Omental fat pad (tissue), 4 donors: ENCODE results near the gene LTA4H. TPM values are rescaled to one million over a fixed set of nuclear protein-coding genes. Genes with fewer than 3 reads are reported as not detected.

Experiments
- ATAC-seq: fragments of 150-250 bp; one replicate; pipeline ENCODE4 v1.9.1; 2016; ENCODE audit warnings: mild to moderate bottlenecking, moderate library complexity; ENCODE audit not compliant: low FRiP score
- DNase-seq: peaks from one replicate; pipeline ENCODE4 v3.0.0-alpha.2; 2019; ENCODE audit warnings: low spot score
- total RNA-seq, 4 donors: library from RNA; depleted of rRNA; stranded (reverse); fragments of >200 nt; gene quantifications; one replicate each; pipeline ENCODE4 v1.1.0, GENCODE V29; 2016
- TF ChIP-seq, protein P1 (sequence below), 3 donors: fragments of 450-650 bp; IDR thresholded peaks; one replicate each; pipeline ENCODE4 v1.5.1; 2016 to 2017; ENCODE audit warnings: antibody characterized with exemption in 3 of 3, mild to moderate bottlenecking in 3 of 3, moderate library complexity in 2 of 3

LTA4H gene
- total RNA-seq, 4 donors from 2014 or later: 60.8 to 77.8 (median 70.0) TPM

DNA sequence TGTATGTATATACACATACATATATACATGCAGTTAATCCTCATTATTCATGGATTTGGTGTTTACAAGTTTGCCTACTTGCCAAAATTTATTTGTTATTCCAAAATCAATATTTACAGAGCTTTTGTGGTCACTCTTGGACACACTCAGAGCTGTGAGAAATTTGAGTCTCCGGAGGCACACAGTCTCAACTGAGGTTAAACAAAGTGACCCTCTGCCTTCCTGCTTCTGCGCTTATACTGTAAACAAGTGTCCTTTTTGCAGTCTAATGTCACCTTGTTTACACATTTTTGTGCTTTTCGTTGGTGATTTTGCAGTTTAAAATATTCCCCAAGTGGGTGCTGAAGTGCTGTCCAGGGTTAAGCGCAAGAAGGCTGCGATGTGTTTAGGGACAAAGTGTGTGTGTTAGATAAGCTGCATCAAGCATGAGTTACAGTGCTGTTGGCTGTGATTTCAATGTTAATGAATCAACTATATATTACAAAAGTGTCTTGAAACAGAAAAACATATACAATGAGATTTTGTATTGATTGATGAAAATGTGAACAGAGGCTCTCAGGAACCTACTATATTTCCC, 13.1 kb upstream of the LTA4H start:
- TF ChIP-seq, protein P1, sequence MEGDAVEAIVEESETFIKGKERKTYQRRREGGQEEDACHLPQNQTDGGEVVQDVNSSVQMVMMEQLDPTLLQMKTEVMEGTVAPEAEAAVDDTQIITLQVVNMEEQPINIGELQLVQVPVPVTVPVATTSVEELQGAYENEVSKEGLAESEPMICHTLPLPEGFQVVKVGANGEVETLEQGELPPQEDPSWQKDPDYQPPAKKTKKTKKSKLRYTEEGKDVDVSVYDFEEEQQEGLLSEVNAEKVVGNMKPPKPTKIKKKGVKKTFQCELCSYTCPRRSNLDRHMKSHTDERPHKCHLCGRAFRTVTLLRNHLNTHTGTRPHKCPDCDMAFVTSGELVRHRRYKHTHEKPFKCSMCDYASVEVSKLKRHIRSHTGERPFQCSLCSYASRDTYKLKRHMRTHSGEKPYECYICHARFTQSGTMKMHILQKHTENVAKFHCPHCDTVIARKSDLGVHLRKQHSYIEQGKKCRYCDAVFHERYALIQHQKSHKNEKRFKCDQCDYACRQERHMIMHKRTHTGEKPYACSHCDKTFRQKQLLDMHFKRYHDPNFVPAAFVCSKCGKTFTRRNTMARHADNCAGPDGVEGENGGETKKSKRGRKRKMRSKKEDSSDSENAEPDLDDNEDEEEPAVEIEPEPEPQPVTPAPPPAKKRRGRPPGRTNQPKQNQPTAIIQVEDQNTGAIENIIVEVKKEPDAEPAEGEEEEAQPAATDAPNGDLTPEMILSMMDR (IDR thresholded peaks at IDR 0.05): no peak
- DNase-seq (no peak), ATAC-seq (no peak)

DNA sequence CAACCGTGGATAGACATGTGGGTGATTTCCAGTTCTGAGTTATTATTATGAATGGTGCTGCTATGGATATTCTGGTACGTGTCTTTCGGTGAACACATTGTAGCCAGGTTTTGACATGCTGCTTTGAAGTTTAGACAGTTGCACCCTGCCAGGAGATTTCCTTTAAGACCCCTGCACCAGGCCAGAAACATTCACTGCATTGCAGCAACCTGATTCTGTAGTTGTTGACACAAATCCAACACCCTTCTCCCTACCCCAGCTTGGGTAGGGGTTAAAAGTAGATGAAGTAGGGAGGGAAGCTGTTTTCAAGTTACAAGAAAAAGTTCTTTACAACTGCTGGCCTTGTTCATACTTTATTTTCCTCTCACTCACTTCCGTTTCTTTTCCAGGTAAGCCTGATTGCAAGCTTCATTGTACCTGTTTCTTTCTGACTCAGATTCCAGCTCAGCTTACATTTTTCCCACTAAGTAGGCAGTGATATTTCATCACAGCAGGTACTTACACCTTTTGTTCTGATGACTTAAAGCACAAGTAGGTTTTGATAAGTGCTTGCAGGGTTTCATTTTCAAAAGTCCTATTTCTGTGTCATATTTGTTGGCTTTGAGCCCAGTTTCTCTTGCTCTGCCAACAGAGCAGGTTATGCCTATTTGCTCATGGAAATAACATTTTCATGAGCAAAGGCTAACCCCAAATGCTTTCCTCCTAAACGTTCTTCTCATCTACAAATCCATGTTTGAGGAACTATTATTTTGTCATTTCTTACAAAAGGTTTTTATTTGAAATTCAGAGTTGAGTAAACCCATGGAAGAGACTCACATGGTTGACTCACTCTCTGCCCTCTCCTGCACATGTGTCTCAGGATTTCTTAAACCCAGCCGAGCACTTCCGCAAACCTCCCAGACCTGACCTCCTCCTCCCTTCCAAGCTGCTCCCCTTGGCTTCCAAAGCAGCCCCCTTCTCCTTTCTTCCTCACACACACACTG, 12.1 kb upstream of the LTA4H start:
- ATAC-seq: peak; percentile 75
- TF ChIP-seq, protein P1 (IDR thresholded peaks at IDR 0.05): no peak
- no peak for DNase-seq

DNA sequence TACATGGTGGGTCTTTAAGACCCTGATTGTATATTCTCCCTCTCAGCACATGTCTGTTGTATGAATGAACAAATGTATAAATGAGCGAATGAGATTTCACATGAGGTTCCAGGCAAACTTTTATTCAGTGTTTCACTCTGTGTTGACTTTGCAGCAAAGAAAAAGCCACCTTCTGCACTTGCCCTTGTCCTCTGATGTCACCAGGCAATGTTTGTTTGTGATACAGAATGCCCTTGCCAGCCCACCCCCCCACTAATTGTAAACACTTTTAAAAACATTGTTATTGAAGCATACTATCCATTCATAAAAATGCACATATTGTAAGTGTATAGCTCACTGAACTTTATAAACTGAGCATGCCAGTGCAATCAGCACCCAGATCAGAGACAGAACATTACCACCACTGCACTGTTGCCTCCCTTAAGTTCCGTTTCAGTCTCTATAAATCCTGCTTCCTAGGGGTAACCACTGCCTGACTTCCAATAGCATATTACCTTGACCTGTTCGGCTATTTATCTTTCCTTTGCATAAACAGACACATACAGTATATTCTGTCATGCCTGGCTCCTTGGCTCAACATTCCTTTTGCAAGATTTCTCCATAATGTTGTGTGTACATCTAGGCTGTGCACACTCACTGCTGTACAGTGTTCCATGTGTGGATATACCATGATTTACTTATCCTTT, 11.3 kb upstream of the LTA4H start:
- TF ChIP-seq, protein P1 (IDR thresholded peaks at IDR 0.05): no peak
- ATAC-seq (no peak), DNase-seq (no peak)

GRCh38 chr12:96045566-96045965, 10.2 kb upstream of the LTA4H start:
- TF ChIP-seq, protein P1 (IDR thresholded peaks at IDR 0.05): no peak
- no peak for DNase-seq
- no peak for ATAC-seq

- ATAC-seq (no peak), DNase-seq (no peak)
- TF ChIP-seq, protein P1 (IDR thresholded peaks at IDR 0.05): no peak
These were observed 9.5 kb upstream of the LTA4H start for GRCh38 chr12:96044943-96045290.

- ATAC-seq (no peak), DNase-seq (no peak)
These were observed 8.9 kb upstream of the LTA4H start for GRCh38 chr12:96044017-96044942.

More at GRCh38 chr12:96044017-96044942, 8.9 kb upstream of the LTA4H start:
- TF ChIP-seq, protein P1 (IDR thresholded peaks at IDR 0.05): no peak
